Suppressor macrophage (primary cell): ENCODE measurements around the gene UTF1.

Experiments used
- DNase-seq, 4 experiments: peaks; one replicate each; pipeline ENCODE4 v3.0.0-alpha.2; 2020 to 2022
- total RNA-seq, 17 experiments: gene quantifications; one replicate each; lab custom pipeline; 2026; ENCODE audit warnings: mixed read lengths in 6 of 17, inconsistent platforms in 3 of 17; lab: John Stamatoyannopoulos, UW

Gene UTF1, protein sequence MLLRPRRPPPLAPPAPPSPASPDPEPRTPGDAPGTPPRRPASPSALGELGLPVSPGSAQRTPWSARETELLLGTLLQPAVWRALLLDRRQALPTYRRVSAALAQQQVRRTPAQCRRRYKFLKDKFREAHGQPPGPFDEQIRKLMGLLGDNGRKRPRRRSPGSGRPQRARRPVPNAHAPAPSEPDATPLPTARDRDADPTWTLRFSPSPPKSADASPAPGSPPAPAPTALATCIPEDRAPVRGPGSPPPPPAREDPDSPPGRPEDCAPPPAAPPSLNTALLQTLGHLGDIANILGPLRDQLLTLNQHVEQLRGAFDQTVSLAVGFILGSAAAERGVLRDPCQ
- 0 to 0.33 (median 0) reads per million in 17 experiments for total RNA-seq

DNA sequence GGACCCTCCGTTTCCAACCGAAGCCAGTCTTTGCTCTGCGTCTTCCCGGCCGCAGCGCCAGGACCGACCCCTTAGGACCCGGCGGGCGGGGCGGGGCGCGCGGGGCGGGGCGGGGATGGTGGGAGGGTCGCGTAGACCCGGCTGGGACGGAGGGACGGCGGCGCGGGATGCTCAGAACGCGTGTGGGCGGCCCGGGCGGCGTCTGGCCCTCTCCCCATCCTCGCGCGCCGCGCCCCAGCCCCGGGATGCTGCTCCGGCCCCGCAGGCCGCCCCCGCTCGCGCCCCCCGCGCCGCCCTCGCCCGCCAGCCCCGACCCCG, at the start of gene UTF1:
UTF1 (plus strand) TSS at position 174 of the 318 bp plus-strand sequence; CDS start at position 246, 72 bp downstream.
- DNase-seq: no peak

GRCh38 chr10:133180965-133181639, 48.9 kb upstream of the UTF1 start:
- no peak for DNase-seq

DNA sequence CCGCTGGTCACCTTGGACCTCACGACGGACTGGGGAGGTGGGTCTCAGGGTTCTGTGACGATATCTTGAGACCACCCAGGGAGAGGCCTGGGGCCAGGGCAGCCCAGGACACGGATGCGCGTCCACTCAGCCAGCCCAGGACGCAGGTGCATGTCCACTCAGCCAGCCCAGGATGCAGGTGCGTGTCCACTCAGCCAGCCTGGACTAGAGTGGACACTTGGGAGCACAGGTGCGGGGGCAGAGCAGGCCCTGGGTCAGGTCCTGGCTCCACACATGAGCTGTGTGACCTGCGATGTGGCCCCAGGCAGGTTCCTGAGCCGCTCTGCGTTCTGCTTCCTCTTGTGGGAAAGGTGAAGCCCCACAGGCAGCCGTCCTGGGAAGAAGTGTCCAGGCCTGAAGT, 47.8 kb upstream of the UTF1 start:
- DNase-seq: no peak

DNA sequence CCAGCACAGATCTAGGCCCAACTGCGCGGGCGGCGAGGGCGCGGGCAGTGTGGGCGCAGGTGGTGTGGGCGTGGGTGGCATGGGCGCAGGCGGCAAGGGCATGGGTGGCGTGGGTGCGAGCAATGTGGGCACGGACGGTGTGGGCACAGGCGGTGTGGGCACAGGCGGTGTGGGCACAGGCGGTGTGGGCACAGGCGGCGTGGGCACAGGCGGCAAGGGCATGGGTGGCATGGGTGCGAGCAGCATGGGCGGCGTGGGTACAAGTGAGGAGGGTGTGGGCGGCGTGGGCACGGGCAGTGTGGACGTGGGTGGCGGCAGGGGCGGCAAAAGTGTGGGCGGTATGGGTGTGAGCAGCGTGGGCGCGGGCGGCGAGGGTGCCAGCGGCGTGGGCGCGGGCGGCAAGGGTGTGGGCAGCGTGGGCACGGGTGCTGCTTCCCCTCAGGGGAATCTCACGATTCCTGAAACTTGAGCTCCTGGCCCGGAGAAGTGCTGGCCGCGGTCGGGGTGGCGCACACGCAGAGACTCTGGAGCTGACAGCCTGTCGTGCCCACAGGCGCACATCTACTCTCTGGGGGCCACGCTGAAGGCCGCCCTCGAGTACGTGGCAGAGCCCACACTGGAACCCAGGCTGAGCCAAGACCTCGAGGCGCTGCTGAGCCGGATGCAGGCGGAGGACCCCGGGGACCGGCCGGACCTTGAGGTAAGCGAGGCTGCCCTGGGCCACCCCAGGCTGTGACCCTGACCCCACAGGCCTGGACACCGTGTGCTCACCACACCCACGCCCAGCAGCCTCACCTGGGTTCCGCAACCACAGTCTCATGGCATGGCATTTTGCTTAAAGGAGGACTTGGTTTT, 47.0 kb upstream of the UTF1 start:
- DNase-seq: no peak

- DNase-seq: no peak
Observed at GRCh38 chr10:133183646-133184378, 46.2 kb upstream of the UTF1 start.

- no peak for DNase-seq
Observed at GRCh38 chr10:133184591-133185244, 45.3 kb upstream of the UTF1 start.

DNA sequence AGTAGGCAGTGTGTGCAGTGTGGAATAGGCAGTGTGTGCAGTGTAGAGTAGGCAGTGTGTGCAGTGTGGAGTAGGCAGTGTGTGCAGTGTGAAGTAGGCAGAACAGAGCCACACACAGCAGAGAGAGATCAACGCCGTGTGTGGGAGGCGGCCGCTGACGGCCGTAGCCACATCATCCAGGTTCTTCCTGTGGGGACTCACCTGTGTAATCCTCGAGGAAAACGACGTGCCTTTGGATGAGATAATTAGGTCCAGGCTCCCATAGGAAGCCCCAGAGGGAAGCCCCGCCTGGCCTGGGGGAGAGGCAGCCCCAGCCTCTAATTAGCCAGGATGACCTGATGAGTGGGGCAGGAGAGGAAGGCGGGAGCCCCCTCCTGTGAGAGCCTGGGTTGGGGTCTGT, 44.6 kb upstream of the UTF1 start:
- DNase-seq: no peak

DNA sequence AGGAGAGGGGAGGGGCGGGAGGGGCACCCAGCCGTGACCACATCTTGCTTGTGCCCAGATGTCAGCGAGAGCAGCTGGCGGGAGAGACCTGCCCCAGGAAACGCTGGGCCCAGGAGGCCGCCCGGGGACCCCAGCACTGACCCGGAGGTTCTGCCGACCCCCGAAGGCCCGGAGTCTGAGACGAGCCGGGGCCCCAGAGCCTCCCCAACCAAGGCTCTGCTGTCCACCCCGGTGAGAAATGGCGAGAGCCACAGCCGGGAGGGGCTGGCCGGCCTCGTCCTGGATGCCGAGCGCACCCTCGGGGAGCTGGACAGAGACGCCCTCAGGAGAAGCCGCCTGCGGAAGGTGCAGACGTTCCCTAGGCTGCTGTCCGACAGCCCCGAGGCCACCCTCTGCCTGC, 44.1 kb upstream of the UTF1 start:
- DNase-seq: no peak

GRCh38 chr10:133186416-133187090, 43.5 kb upstream of the UTF1 start:
- DNase-seq: no peak

DNA sequence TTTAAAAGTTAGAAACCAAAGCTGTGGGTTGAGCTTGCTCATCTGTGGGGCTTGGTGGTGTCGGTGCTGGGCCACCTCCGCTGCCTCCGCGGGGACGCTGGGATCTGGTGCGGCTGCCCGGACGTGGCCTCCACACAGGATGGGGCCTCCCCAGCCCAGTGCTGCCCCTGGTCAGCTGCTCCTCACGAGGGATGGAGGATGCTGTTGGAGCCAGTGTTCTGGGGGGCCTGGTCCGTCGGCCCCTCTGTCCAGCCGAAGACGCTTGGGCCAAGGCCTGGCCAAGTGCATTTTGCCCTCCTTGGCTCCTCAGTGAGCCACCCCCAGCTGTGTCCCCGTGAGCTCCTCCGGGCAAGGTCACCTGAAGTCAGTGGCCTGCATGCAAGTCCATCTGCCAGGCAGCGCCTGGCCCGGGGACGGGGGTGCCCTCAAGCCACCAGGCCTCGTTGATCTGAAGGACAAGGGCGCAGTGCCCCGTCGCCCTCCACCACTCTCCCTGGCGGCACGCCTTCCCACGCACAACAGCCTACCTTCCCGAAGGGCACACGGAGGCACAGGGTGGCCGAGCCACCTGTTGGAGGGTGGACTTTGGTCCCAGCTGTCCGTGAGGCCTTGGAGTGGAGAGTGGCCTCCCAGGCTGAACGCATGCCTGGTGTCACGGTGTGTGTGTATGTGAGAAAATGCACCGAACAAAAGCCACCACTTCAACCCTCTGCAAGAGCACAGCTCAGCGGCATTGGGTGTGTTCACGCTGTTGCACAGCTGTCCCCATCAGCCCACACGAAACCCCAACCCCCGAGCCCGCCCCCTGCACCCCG, 42.7 kb upstream of the UTF1 start:
- DNase-seq: no peak

- no peak for DNase-seq
Observed at GRCh38 chr10:133187906-133188681, 41.9 kb upstream of the UTF1 start.

GRCh38 chr10:133189256-133189655, 40.8 kb upstream of the UTF1 start:
- no peak for DNase-seq

DNA sequence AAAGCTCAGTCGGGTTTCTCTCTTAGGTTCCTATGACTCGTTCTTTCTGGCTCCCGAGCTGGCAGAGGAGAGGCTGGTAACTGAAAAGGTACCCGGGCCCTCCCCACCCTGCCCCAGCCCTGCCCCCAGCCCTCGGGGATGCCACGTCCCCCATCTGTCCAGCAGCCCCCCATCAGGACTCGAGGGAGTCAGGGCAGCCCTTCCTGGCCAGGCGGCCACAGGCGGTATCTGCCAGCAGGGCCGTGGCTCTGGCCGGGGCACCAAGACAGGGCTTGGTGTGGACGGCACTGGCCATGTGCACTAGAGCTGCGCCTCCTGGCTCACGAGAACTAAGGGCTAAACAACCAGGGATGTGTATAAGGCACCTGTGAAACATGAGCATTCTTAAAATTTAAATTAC, 40.3 kb upstream of the UTF1 start:
- DNase-seq: no peak

GRCh38 chr10:133190225-133190624, 39.8 kb upstream of the UTF1 start:
- DNase-seq: no peak

- DNase-seq: no peak
Observed at GRCh38 chr10:133191651-133192050, 38.4 kb upstream of the UTF1 start.

GRCh38 chr10:133194151-133194550, 35.9 kb upstream of the UTF1 start:
- DNase-seq: no peak

DNA sequence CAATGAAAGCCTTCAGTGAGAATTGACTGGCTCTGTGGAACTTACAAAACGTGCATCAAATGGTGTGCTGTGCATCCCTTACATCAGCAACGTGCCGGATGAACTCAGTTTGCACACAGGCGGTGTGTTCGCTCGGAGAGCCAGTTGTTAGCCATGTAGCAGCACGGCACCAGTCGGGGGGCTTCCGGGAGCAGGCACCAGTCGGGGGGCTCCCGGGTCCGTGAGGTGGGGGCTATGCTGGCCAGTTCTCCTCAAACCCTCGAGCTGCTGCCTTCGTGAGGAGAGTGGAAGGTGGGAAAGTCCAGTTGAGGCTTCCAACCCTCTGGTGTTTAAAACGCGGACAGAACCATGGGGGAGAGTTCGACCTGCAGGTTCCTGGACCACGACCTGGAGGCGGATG, 34.9 kb upstream of the UTF1 start:
- DNase-seq: no peak

- DNase-seq: no peak
Observed at GRCh38 chr10:133195611-133196010, 34.4 kb upstream of the UTF1 start.

GRCh38 chr10:133196221-133196915, 33.6 kb upstream of the UTF1 start:
- no peak for DNase-seq
